TTC549 (cell line): ENCODE results near the gene NXN.
A peak's percentile ranks its signal among the peaks of the same experiment; 100 is the strongest.
"Not testable (repeated sequence)": the region's sequence is repeated elsewhere in the genome, so short reads cannot be mapped to it uniquely, and the experiment has no call there.

Source experiments
- FAIRE-seq: peaks from 2 replicates; lab custom pipeline; 2012; peaks lifted over from hg19 to GRCh38; lab: Jason Lieb, UNC

NXN gene

DNA sequence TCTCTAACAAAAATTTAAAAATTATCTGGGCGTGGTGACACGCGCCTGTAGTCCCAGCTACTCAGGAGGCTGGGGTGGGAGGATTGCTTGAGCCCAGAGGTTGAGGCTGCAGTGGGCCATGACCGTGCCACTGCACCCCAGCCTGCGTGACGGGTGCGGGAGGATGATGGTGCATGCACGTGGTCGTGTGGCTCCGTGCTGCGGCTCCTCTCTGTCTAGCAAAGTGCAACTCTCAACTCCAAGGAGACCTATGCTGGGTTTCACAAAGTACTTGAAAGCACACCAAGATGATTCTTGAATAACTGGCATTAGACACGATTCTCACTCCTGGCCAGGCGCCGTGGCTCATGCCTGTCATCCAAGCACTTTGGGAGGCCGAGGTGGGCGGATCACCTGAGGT is 25.8 kb downstream of the NXN start:
- no peak for FAIRE-seq

DNA sequence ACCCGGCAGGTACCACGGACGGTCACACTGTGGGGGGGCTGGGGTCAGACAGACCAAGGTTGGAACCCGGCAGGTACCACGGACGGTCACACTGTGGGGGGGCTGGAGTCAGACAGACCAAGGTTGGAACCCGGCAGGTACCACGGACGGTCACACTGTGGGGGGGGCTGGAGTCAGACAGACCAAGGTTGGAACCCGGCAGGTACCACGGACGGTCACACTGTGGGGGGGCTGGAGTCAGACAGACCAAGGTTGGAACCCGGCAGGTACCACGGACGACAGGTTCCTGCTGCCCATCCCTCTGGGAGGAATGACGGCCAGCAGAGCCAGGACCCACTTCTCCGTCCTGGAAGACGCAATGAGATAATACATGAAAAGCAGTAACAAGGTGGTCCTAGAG is 27.0 kb downstream of the NXN start:
- not testable (repeated sequence) for FAIRE-seq

DNA sequence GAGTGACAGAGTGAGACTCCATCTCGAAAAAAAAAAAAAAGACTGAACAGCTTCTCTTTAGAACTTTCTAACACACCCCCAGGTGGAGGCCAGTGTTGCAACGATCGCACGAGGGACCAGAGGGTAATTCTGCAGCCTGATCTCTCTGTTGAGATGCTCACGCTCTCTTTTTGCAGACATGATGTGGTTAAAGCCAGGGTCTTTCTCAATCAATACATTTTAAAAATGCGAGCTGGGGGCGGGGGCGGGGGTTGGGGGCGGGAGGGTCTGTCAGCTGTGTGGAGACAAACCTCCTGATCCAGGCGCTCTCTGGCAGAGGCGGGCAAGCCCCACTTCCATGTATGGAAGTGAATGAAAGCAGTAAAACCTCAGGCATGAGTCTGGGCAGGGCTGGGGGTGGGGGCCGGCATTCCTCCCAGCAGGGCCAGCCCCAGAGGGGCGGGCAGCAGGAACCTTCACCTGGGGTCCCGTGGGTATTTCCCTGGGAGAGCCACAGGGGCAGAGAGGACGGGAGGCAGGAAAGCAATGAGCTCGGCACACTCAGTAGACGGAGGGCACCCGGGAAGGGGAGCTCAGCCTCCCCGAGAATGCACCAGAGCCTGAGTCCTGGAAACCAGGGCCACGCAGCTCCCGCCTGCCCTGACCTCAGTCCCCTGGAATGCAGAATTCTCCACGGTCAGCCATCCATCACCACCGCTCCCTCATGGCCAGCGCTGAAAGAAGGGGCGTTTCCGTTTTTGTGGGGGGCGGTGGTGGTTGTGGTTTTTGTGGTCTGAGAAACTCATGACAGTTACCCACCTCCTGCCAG is 28.0 kb downstream of the NXN start:
- no peak for FAIRE-seq

DNA sequence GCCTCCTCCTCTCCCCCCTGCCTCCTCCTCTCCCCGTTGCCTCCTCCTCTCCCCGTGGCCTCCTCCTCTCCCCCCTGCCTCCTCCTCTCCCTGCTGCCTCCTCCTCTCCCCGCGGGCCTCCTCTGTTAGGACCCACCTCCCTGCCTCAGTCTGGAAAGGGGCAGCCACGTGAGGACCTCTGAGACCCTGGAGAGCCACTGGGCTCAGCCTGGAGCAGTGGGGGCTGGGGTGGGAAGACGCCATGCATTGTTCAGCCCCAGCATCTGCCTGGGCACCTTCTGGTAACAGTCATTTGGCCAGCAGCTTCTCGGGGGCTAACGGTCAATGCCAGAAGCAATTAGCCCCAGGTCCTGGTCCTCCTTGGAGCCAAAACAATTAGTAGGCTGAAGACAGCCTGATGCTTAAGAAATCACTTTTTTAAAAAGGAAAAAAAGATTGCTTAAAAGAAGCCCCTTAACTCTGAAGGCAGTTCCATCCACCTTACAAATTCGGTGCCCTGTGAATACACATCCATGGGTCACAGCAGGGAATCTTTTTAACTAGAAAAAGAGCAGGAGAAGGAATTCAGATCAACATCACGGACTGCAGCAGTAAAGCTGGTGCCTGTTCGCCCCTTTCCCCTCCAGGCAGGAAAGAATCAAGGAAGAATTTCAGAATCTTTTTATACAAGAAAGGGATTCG is 29.8 kb downstream of the NXN start:
- FAIRE-seq, result no peak

DNA sequence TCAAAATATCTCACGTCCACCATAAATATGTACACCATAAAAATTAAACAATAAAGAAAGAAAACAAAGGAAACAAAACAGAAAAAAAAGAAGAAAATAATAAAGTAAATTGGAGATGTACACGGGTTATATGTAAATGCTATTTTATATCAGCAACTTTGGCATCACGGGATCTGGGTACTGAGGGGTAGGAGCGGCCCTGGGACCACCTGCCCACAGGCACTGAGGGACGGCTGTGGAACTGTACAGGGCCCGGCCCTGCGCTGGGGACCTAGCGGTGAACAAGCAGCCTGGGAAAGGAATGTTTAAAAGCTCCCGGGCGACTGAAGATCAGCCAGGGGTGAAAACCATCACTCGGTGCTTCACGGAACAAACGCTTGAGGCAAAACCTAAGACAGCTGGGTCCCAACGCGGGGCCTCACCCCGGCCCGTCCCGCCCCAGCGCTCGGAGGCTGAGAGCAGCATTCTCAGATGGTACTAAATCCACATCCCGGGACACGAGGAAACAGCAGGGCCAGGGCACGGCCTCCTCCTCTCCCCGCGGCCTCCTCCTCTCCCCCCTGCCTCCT is 31.2 kb downstream of the NXN start:
- no peak for FAIRE-seq

DNA sequence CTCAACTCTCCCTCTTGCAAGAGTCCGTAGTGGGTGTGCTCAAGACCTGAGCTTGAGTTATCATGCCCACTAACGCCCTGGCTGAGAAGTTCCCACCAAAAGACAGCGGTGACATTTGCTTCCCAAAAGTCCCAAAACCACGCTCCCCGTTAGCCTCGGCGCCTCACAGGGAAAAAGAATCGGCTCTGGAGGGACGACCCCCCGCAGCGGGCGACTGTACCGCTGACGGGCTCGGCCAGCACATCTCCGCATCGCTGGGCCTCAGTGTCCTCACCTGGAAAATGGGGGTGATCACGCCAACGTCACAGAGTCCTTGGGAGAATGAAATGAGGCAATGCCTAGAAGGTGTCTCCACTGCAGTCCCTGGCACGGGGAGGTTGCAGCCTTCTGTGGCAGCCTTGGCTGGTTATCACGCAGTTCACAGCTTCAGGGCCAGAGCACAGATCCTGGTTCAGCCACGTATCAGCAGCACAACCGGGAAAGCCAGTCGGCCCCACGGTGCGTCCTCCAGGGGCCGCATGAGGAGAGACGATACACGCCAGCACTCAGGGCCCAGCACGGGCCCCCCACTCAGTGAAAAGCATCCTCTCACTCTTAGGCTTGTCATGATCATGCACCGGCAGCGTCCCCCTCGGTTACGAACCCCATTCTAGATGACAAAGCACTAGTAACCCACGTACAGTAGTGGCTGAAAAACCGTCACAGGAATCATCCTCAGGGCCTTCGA is 32.9 kb downstream of the NXN start:
- no peak for FAIRE-seq

DNA sequence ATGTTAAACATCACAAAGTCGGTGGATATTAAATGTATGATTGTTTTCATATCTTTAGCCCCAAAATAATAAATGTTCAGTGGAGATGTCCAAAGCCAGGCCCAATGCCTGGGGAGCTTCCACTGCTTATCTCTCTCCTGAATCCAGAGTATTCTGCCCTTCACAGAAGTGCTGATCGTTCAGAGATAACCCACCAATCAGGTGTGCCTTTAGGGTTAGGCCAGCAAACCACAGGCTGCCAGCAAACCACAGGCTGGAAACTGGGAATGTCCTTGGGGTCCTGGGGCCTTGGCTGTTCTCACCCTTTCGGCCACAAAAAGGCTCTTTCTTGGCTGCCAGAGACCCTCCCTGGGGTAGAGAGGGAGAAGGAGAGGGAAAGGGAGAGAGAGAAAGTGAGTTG is 33.9 kb downstream of the NXN start:
- no peak for FAIRE-seq

DNA sequence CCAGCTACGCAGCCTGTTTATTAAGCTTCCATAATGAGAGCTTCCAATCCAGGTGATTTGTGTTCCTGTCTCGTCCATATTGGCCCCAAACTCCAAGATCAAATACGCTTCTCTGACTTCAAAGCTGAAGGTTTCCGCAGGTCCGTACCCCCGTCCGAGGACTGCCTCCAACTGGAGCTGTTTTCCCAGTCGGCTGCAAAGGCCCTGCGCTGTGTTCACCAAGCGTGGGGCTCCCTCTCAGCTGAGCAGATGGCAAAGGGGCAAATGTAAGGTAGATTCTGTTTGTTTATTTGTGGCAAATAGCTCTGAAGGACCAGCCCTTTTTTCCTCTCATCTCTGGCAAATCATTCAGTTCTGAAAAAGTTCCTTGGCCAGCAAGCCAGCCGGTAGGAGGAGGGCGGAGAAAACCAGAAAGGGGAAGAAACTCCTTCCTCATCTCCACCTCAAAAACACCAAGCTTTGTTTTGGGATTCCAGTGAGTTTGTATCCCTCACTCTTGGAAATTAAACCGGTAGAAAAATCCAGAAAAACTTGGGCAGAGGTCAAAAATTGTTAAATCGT is 35.2 kb downstream of the NXN start:
- FAIRE-seq, result no peak

DNA sequence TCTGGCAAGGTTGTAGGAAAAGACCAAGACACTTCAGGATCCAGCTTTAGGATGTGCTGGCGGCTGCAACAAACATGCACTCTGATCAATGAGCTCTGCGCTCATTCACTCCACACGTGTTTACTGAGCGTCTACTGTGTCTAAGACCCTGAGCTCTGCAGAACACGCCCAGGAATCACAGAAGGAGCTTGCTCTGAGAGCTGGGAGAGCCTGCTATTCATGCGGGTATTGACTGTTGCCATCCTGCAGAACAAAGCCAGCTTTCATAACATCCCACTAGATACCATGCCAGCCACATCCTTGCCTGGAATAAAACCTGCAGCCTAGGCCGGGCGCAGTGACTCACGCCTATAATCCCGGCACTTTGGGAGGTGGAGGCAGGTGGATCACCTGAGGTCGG is 44.1 kb downstream of the NXN start:
- FAIRE-seq, result no peak

DNA sequence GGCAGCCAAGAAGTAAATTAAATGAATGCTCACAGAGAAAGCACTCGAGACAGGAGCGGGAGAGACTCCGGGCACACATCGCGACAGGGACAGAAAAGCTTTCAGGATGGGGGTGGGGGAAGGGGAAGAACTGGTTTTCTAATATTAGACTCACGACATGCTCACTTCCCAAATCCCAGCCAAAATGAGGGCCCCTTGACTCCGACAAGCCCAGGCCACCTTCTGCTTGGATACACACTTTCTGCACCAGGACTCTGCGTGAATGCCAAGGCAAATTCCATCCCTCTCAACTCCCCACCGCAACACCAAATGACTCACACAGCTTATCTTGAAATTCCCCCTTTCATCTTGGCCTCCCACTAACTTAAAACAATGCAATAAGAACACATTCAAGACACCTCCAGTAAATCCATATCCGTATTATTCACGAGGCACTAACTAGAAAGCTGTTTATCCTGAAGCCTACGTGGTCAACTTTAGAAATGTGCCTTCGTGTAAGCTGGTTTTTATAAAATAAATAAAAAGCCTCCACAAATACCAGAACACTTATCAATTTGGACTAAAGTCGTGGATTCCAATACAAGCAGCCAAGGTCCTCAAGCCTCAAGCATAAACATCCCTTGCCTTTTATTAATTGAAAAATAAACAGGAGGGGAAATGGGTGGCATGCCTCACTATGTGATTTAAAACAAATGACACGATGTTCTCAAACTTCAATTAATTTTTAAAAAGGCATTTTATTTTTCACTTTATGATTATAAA is 46.1 kb downstream of the NXN start:
- peak; percentile 90 for FAIRE-seq

DNA sequence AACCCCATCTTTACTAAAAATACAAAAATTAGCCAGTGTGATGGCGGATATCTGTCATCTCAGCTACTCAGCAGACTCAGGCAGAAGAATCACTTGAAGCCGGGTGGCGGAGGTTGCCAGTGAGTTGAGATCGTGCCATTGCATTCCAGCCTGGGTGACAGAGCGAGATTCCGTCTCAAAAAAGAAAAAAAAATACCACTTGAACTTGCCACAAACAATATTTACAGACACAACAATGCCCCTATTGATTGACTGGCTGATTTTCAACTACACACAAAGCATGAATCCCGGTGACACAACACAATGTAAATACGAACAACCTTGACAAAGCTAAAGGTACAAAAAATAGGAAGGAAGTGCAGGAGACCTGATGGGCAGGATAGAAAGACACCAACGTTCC is 49.3 kb downstream of the NXN start:
- FAIRE-seq, result no peak

DNA sequence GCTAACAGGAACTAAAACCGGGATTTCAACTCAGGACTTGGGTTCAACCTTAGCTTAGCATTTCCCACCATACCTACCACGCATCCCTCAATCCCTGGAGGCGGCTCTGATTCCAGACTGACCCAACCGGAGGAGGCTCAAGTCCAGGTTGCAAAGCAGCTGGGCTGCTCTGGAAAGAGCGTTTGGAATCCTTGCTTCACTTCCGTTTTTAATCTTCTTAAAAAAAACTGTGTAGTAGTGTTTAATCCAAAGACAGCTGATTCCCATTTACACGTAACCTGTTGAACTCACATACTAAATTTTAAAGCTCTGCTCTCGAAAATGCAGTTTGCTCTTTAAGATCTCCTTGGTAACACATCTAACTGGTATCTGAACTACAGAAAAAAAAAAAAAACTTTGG is 50.0 kb downstream of the NXN start:
- FAIRE-seq, result no peak

DNA sequence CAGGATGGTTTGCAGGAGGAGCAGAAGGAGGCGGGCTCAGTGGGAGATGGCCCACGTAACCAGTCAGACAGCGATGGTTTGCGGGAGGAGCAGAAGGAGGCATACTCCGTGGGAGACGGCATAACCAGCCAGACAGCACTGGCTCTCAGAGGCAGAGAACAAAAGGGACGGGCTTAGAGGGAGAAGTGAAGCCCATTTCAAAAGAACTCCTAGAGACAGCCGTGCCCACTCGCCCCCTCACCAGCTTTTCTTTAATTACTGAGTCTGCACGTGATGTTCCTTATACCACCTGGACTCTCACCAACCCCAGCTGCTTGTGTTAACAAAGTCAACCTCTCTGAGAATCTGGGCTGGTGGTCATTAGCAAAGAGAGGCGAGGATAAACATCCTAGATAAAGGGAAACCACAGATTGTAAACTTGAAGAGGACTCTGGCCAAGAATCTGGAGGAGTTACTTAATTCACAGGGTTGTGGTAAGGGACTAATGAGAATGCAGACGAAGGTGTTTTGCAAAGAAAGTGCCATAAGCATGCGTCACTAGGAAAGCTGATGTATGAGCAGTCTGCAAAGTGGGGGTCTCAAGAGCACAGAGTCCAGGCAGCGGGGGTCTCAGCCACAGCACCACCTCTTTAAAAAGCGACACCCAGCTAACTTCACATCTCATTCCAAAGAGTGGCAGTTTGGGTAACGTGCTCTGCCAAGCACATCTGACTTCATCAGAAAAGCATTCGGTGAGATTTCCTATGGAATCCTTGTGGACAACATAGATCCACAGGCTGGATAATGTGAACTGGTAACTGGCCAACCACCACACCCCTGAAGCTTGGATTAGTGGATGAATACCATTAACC is 51.7 kb downstream of the NXN start:
- FAIRE-seq, result no peak

DNA sequence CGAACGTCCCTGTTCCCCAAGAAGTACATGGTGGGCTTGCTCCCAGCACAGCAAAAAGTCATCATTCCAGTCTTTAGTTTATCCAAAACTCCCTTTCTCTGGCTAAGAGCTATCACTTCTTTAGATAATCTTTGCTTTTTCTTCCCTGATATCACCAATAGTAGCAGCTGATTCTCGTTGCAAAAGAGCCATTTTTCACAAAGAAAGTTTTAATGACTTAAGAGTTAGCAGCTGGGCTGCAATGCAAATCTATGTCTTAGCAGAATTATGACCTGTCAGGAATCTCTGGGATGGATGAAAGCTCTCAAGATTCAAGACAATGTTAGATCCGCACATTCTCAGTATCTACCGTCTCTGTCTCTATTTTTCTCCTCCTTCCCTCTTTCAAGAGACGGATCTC is 53.8 kb downstream of the NXN start:
- no peak for FAIRE-seq

DNA sequence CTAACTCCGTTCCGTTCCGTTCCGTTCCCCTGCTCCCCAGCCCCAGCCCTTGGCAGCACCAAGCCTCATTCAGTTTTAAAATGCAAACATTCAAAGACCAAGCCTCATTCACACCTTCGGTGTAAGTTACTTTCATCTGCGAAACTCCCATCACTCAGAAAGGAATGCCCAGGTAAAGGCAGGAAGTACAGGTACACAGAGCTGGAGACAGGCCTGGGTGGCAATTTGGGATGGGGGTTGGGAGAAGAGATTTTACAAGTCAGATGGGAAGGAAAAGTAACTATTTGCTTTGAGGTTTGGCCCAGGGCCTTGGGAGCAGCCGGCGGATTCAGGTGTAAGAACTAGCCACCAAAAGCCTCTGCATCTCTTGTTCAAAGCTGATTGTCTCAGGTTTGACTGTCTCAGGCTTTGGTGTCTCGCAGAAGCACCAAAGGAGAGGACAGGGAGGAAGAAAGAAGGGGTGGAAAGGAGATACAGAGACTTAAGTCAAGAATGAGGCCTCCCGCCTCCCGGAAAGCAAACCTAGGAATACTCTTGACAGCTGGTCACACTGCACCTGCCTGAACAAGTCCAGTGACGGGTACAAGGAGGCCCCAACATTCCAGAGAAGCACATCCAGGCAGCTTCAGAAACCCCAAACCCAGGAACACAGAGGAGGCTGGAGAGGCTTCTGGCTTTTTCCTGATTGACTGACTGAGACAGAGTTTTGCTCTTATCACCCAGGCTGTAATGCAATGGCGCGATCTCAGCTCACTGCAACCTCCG is 54.7 kb downstream of the NXN start:
- no peak for FAIRE-seq

DNA sequence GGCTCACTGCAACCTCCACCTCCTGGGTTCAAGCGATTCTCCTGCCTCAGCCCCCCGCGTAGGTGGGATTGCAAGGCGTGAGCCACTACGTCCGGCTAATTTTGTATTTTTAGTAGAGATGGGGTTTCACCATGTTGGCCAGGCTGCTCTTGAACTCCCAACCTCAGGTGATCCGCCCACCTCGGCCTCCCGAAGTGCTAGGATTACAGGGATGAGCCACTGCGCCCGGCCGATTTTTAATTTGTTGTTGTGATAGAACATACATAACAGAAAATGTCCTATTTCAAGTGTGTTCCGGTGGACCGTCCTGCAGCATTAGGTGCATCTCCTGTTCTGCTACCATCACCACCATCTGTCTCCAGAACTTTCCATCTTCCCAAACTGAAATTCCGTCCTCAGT is 55.3 kb downstream of the NXN start:
- FAIRE-seq, result not testable (repeated sequence)

DNA sequence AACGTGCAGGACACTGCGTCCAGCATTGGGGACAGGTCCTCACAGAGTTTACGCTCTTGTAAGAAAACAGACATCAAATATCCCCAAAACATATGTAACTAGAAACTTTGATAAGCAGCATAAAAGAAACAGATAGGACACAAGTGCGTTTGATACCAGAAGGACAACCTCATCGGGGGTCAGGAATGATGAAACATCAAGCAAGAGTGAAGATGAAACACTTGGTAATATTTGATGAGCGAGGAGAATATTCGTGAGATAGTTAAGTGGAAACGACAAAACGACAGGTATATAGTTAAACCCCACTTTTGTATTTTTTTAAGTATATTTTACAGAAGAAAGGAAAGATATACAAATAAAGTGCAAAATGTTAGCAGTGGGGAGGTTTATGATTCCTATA is 55.9 kb downstream of the NXN start:
- FAIRE-seq, result no peak

DNA sequence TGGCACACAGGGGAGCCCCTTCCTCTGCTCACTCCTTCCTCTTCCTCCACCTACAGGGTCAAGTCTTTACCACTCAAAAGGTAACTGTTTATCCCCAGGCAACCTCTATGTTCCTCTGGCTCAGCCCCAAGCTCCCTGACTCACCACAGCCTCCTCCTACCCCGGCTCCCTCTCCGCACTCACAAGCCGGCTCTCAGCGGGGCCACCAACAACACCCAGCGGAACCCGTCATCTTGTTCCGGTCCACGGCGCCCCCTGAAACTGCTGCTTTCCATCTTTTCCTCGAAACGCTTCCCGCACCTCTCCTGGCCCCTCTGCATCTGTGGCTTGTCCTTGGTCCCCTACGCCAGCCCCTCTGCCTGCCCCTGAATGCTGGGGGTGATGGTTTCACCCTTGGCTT is 58.4 kb downstream of the NXN start:
- no peak for FAIRE-seq

DNA sequence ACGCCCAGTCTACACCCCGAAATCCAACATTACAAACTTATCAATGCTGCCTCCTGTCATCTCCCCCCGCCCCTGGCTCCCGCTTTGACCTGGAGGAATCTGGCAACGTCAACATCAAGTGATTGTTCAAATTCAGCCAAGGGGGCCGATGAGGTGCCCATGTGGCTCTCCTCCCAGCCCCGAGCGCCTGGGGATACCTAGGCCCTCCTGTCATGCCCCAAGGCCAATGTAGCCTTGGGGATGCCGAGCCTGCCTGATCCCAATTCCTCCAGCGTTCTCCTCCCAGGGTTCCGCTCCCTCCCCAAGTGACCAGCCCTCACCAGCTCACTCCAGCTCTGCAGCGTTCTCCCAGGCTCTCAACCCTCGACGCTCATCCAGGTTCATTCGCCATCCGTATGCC is 59.4 kb downstream of the NXN start:
- no peak for FAIRE-seq
